ENCODE measurements around the gene KRTAP10-2. TPM values are rescaled to one million over a fixed set of nuclear protein-coding genes. Genes with fewer than 3 reads are reported as not detected.

Gene KRTAP10-2
- total and polyA plus RNA-seq, 2 of the 4 experiments (the other 2 are of a cell fraction), result not detected

DNA sequence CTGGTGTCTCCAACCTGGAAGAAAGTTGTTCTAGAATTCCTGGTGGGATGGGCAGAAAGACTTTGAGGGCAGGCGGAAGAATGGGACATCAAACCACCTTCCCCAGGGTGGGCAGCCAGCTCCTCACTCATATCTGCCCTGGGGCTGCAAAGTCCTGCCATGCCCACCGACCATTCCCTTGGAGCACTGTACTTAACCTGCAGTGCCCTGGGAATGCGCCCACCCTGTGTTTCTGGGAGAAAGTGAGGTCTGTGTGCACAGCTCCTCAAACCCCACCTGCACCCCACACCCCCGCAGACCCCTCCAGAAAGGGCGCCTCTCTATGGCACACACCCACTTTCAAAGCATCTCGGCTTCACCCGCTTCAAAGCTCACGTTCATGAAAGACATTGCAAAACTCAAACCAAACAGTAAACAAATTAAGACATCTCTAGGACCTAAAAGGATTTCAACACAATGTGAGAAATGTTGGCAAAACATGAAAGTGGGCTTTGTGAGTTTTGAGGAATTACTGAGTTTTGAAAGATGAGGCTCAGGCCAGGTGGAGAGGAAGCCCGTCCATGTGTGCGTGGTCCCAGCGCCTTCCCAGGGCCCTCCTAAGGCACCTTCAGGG, 36.5 kb downstream of the KRTAP10-2 start:
- intact Hi-C loops (cut with micrococcal nuclease), result no loop called here
- in situ Hi-C loops (cut with MboI; ENCODE audit: low sequenced_read_pairs), result loop anchor here (25.0 kb wide), 1 partner anchor 422 kb away; the partner anchor contains the start of gene SLX9
- CTCF ChIA-PET, result interaction anchor here (0.6 kb wide), 1 partner anchor 210 kb away, joined by 4 read pairs; no protein-coding TSS in a partner anchor

More for the DNA sequence above, 36.5 kb downstream of the KRTAP10-2 start:
- Histone ChIP-seq H2AFZ (replicated peaks; ENCODE audit: low read length, poor library complexity) (no peak overlapping the region), H2BK5ac (ENCODE audit: low read depth, low read length, poor library complexity, severe bottlenecking) (no peak overlapping the region), H3K4me3 (ENCODE audit: insufficient read depth, low read depth, low read length) (no peak overlapping the region), H2AK5ac (ENCODE audit: low read depth, low read length) (no peak overlapping the region), H2BK15ac (ENCODE audit: low read depth, low read length) (no peak overlapping the region), H2AK9ac (replicated peaks; ENCODE audit: low read depth, low read length, poor library complexity) (no peak overlapping the region), H3K27me3 (ENCODE audit: control insufficient read depth, insufficient read depth, low read length) (no peaks in the 10 kb centered on the region; the same call in 1 of the 2 replicates), H3K9me1 (ENCODE audit: insufficient read depth, low read length) (no peaks in the 10 kb centered on the region), H3K4ac (ENCODE audit: low read depth, low read length) (no peak overlapping the region), H3K56ac (ENCODE audit: extremely low read depth, insufficient read depth, low read length) (no peak overlapping the region), H2BK20ac (ENCODE audit: low read depth, low read length) (no peak overlapping the region), H4K20me1 (ENCODE audit: insufficient read depth, low read length) (no peaks in the 10 kb centered on the region), H4K5ac (ENCODE audit: low read depth, low read length) (no peak overlapping the region), H3K14ac (replicated peaks; ENCODE audit: low read depth, low read length) (no peak overlapping the region), H4K91ac (ENCODE audit: insufficient read depth, low read depth, low read length) (no peak overlapping the region), H3K79me1 (ENCODE audit: low read depth in 1 of 2, low read length in 2 of 2) (no peaks in the 10 kb centered on the region), H2BK120ac (ENCODE audit: low read depth, low read length) (no peak overlapping the region), H3K4me1 (ENCODE audit: control insufficient read depth, insufficient read depth, low read length) (no peaks in the 10 kb centered on the region), H3K18ac (ENCODE audit: low read depth, low read length) (no peak overlapping the region), H3K23ac (ENCODE audit: low read depth, low read length) (no peak overlapping the region), H3K4me2 (ENCODE audit: low read depth, low read length) (no peak overlapping the region), H3K27ac (ENCODE audit: insufficient read depth, low read length) (no peak overlapping the region), H4K8ac (ENCODE audit: low read depth in 2 of 2, low read length in 2 of 2) (no peak overlapping the region), H3K9ac (ENCODE audit: low read depth, low read length) (no peak overlapping the region), H3K36me3 (ENCODE audit: control insufficient read depth, insufficient read depth, low read length) (no peaks in the 10 kb centered on the region), H3K9me3 (ENCODE audit: control insufficient read depth, insufficient read depth, low read length) (peaks cover 2% of the 10 kb centered on the region; the same call in 1 of the 2 replicates)
- ATAC-seq (ENCODE audit: low read depth) (no peak), DNase-seq (no peak)
- TF ChIP-seq RCOR1 (IDR thresholded peaks at IDR 0.05; ENCODE audit: insufficient replicate concordance, low read length) (no peak), MAFK (IDR thresholded peaks at IDR 0.05; ENCODE audit: low read depth, low read length) (no peak), USF2 (IDR thresholded peaks at IDR 0.05; ENCODE audit: low read depth, low read length) (no peak), BHLHE40 (IDR thresholded peaks at IDR 0.05; ENCODE audit: low read depth, low read length) (no peak), SMC3 (IDR thresholded peaks at IDR 0.05; ENCODE audit: low read depth, low read length) (no peak), CEBPB (IDR thresholded peaks at IDR 0.05; ENCODE audit: low read depth, low read length) (no peak), RFX5 (IDR thresholded peaks at IDR 0.05; ENCODE audit: low read depth, low read length) (no peak)
- TF ChIP-seq, protein P1, sequence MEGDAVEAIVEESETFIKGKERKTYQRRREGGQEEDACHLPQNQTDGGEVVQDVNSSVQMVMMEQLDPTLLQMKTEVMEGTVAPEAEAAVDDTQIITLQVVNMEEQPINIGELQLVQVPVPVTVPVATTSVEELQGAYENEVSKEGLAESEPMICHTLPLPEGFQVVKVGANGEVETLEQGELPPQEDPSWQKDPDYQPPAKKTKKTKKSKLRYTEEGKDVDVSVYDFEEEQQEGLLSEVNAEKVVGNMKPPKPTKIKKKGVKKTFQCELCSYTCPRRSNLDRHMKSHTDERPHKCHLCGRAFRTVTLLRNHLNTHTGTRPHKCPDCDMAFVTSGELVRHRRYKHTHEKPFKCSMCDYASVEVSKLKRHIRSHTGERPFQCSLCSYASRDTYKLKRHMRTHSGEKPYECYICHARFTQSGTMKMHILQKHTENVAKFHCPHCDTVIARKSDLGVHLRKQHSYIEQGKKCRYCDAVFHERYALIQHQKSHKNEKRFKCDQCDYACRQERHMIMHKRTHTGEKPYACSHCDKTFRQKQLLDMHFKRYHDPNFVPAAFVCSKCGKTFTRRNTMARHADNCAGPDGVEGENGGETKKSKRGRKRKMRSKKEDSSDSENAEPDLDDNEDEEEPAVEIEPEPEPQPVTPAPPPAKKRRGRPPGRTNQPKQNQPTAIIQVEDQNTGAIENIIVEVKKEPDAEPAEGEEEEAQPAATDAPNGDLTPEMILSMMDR (conservative IDR thresholded peaks at IDR 0.05; ENCODE audit: low read depth, low read length), result no peak
- TF ChIP-seq, protein P2, sequence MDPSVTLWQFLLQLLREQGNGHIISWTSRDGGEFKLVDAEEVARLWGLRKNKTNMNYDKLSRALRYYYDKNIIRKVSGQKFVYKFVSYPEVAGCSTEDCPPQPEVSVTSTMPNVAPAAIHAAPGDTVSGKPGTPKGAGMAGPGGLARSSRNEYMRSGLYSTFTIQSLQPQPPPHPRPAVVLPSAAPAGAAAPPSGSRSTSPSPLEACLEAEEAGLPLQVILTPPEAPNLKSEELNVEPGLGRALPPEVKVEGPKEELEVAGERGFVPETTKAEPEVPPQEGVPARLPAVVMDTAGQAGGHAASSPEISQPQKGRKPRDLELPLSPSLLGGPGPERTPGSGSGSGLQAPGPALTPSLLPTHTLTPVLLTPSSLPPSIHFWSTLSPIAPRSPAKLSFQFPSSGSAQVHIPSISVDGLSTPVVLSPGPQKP (IDR thresholded peaks at IDR 0.05; ENCODE audit: borderline replicate concordance, low read depth, low read length), result no peak
- dilution Hi-C loops (cut with HindIII; ENCODE audit: low sequenced_read_pairs, unreplicated experiment), result no loop called here
- BruUV-seq (replicated peaks), result no TSS peak
- POLR2A ChIA-PET (ENCODE audit: unreplicated experiment), result no interaction called here
- whole genome bisulfite sequencing, 2 experiments (ENCODE audit: extremely low coverage in 2 of 2, insufficient read length in 1 of 2), result 43% methylated on average over 3 of the region's 11 CpGs; no CpG with 5 or more reads in 1 of the 2 experiments

Data from IMR-90 (cell line).